Measurements from ENCODE around the gene GLIS2. TPM values are rescaled to one million over a fixed set of nuclear protein-coding genes. Genes with fewer than 3 reads are reported as not detected.

GLIS2 gene
- total and polyA plus RNA-seq, 2 of the 4 experiments (the other 2 are of a cell fraction): 0.36 to 8.4 TPM

DNA sequence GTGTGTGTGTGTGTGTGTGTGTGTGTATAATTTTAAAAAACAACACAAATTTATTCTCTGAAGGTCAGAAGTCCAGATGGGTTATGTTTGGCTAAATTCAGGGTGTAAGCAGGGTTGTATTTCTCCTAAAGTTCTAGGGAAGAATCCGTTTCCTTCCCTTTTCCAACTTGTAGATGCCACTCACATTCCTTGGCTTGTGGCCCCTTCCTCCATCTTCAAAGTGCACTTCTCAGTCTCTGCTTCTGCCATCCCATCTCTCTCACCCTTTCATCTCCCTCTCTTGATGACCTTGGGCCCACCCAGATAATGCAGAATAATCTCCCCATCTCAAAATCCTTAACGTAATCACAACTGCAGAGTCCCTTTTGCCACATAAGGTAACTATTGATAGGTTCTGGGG, 35.2 kb upstream of the GLIS2 start:
- in situ Hi-C loops (cut with MboI; ENCODE audit: low sequenced_read_pairs) (no loop called here), intact Hi-C loops (cut with micrococcal nuclease) (no loop called here), dilution Hi-C loops (cut with HindIII; ENCODE audit: low sequenced_read_pairs, unreplicated experiment) (no loop called here)
- Histone ChIP-seq H3K36me3 (ENCODE audit: control insufficient read depth, insufficient read depth, low read length) (no peaks in the 10 kb centered on the region), H2BK5ac (ENCODE audit: low read depth, low read length, poor library complexity, severe bottlenecking) (no peak overlapping the region), H3K9ac (ENCODE audit: low read depth, low read length) (no peak overlapping the region), H3K27me3 (ENCODE audit: control insufficient read depth, insufficient read depth, low read length) (no peaks in the 10 kb centered on the region), H3K4me3 (ENCODE audit: insufficient read depth, low read depth, low read length) (no peak overlapping the region), H2BK20ac (ENCODE audit: low read depth, low read length) (no peak overlapping the region), H3K18ac (ENCODE audit: low read depth, low read length) (no peak overlapping the region), H2BK120ac (ENCODE audit: low read depth, low read length) (no peak overlapping the region), H3K23ac (ENCODE audit: low read depth, low read length) (no peak overlapping the region), H4K20me1 (ENCODE audit: insufficient read depth, low read length) (no peaks in the 10 kb centered on the region), H4K91ac (ENCODE audit: insufficient read depth, low read depth, low read length) (no peak overlapping the region), H2AK5ac (ENCODE audit: low read depth, low read length) (no peak overlapping the region), H3K9me3 (ENCODE audit: control insufficient read depth, insufficient read depth, low read length) (0 out of 2 replicates have a peak, but pooled peaks cover 3% of the 10 kb centered on the region), H3K9me1 (ENCODE audit: insufficient read depth, low read length) (peaks cover 4% of the 10 kb centered on the region; the same call in 1 of the 2 replicates), H3K14ac (replicated peaks; ENCODE audit: low read depth, low read length) (no peak overlapping the region), H3K79me1 (ENCODE audit: low read depth in 1 of 2, low read length in 2 of 2) (no peaks in the 10 kb centered on the region), H2AFZ (replicated peaks; ENCODE audit: low read length, poor library complexity) (no peak overlapping the region), H3K4me1 (ENCODE audit: control insufficient read depth, insufficient read depth, low read length) (0 out of 2 replicates have a peak, but pooled peaks cover 3% of the 10 kb centered on the region), H4K8ac (ENCODE audit: low read depth in 2 of 2, low read length in 2 of 2) (no peak overlapping the region), H3K4me2 (ENCODE audit: low read depth, low read length) (no peak overlapping the region), H2BK15ac (ENCODE audit: low read depth, low read length) (no peak overlapping the region), H3K4ac (ENCODE audit: low read depth, low read length) (no peak overlapping the region), H2AK9ac (replicated peaks; ENCODE audit: low read depth, low read length, poor library complexity) (no peak overlapping the region), H3K27ac (ENCODE audit: insufficient read depth, low read length) (no peak overlapping the region), H4K5ac (ENCODE audit: low read depth, low read length) (no peak overlapping the region), H3K56ac (ENCODE audit: extremely low read depth, insufficient read depth, low read length) (no peak overlapping the region)
- WGBS, 2 experiments (ENCODE audit: extremely low coverage in 2 of 2, insufficient read length in 1 of 2): no CpG with 5 or more reads among the region's 2 CpGs
- BruUV-seq (replicated peaks): no TSS peak
- DNase-seq: no peak
- no peak for ATAC-seq (ENCODE audit: low read depth)
- TF ChIP-seq RFX5 (IDR thresholded peaks at IDR 0.05; ENCODE audit: low read depth, low read length): no peak
- TF ChIP-seq, protein P1, sequence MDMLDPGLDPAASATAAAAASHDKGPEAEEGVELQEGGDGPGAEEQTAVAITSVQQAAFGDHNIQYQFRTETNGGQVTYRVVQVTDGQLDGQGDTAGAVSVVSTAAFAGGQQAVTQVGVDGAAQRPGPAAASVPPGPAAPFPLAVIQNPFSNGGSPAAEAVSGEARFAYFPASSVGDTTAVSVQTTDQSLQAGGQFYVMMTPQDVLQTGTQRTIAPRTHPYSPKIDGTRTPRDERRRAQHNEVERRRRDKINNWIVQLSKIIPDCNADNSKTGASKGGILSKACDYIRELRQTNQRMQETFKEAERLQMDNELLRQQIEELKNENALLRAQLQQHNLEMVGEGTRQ (IDR thresholded peaks at IDR 0.05; ENCODE audit: low read depth, low read length): no peak
- TF ChIP-seq RCOR1 (IDR thresholded peaks at IDR 0.05; ENCODE audit: insufficient replicate concordance, low read length): no peak
- TF ChIP-seq POLR2A (IDR thresholded peaks at IDR 0.05; ENCODE audit: low read depth, low read length): no peak
- TF ChIP-seq, protein P2, sequence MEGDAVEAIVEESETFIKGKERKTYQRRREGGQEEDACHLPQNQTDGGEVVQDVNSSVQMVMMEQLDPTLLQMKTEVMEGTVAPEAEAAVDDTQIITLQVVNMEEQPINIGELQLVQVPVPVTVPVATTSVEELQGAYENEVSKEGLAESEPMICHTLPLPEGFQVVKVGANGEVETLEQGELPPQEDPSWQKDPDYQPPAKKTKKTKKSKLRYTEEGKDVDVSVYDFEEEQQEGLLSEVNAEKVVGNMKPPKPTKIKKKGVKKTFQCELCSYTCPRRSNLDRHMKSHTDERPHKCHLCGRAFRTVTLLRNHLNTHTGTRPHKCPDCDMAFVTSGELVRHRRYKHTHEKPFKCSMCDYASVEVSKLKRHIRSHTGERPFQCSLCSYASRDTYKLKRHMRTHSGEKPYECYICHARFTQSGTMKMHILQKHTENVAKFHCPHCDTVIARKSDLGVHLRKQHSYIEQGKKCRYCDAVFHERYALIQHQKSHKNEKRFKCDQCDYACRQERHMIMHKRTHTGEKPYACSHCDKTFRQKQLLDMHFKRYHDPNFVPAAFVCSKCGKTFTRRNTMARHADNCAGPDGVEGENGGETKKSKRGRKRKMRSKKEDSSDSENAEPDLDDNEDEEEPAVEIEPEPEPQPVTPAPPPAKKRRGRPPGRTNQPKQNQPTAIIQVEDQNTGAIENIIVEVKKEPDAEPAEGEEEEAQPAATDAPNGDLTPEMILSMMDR (conservative IDR thresholded peaks at IDR 0.05; ENCODE audit: low read depth, low read length): no peak
- no peak for TF ChIP-seq BHLHE40 (IDR thresholded peaks at IDR 0.05; ENCODE audit: low read depth, low read length)
- TF ChIP-seq MAFK (IDR thresholded peaks at IDR 0.05; ENCODE audit: low read depth, low read length): no peak
- TF ChIP-seq MXI1 (IDR thresholded peaks at IDR 0.05; ENCODE audit: borderline replicate concordance, low read depth, low read length): no peak
- TF ChIP-seq MAZ (IDR thresholded peaks at IDR 0.05; ENCODE audit: borderline replicate concordance, low read depth, low read length): no peak
- no peak for TF ChIP-seq CHD1 (IDR thresholded peaks at IDR 0.05; ENCODE audit: low read depth, low read length)
- TF ChIP-seq NFE2L2 (IDR thresholded peaks at IDR 0.05; ENCODE audit: low read depth, low read length): no peak
- TF ChIP-seq CEBPB (IDR thresholded peaks at IDR 0.05; ENCODE audit: low read depth, low read length): no peak
- TF ChIP-seq FOS (IDR thresholded peaks at IDR 0.05; ENCODE audit: low read depth, low read length): no peak
- no peak for TF ChIP-seq SMC3 (IDR thresholded peaks at IDR 0.05; ENCODE audit: low read depth, low read length)
- TF ChIP-seq, protein P3, sequence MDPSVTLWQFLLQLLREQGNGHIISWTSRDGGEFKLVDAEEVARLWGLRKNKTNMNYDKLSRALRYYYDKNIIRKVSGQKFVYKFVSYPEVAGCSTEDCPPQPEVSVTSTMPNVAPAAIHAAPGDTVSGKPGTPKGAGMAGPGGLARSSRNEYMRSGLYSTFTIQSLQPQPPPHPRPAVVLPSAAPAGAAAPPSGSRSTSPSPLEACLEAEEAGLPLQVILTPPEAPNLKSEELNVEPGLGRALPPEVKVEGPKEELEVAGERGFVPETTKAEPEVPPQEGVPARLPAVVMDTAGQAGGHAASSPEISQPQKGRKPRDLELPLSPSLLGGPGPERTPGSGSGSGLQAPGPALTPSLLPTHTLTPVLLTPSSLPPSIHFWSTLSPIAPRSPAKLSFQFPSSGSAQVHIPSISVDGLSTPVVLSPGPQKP (IDR thresholded peaks at IDR 0.05; ENCODE audit: borderline replicate concordance, low read depth, low read length): no peak
- no peak for TF ChIP-seq RAD21 (IDR thresholded peaks at IDR 0.05; ENCODE audit: low read length)
- CTCF ChIA-PET: no interaction called here
- POLR2A ChIA-PET (ENCODE audit: unreplicated experiment): no interaction called here

Data from IMR-90 (cell line).